Bronchial epithelial cell (primary cell): ENCODE results near the gene TPSAB1. TPM values are rescaled to one million over a fixed set of nuclear protein-coding genes. Genes with fewer than 3 reads are reported as not detected.

Experiments used
- DNase-seq: peaks from one replicate; pipeline ENCODE4 v3.0.0-alpha.2; 2010; ENCODE audit warnings: low read depth
- FAIRE-seq: peaks from 2 replicates; lab custom pipeline; 2011; peaks lifted over from hg19 to GRCh38; lab: Jason Lieb, UNC
- H3K27me3 ChIP-seq: 2 replicates; pipeline ENCODE4 v1.5.1; 2011; ENCODE audit warnings: low read length; ENCODE audit not compliant: control insufficient read depth, insufficient read depth
- H3K36me3 ChIP-seq: 2 replicates; pipeline ENCODE4 v1.5.1; 2011; ENCODE audit warnings: low read length; ENCODE audit not compliant: control insufficient read depth, insufficient read depth
- H3K4me3 ChIP-seq: 2 replicates; pipeline ENCODE4 v1.5.1; 2011; ENCODE audit warnings: mild to moderate bottlenecking, low read depth, low read length, control low read depth
- CTCF ChIP-seq: IDR thresholded peaks from 2 replicates; pipeline ENCODE4 v1.5.1; 2011; ENCODE audit warnings: mild to moderate bottlenecking, moderate library complexity, low read length, control low read depth, inconsistent platforms; ENCODE audit not compliant: insufficient read depth, severe bottlenecking
- total RNA-seq: library from RNA; depleted of rRNA; stranded (reverse); fragments of >200 nt; gene quantifications from 2 replicates; pipeline ENCODE4 v1.2.1, GENCODE V29; 2014

The TPSAB1 gene
- total RNA-seq, 1 donor from 2014 or later = not detected

- no peak for FAIRE-seq
Observed at GRCh38 chr16:1208239-1208830, 32.2 kb upstream of the TPSAB1 start.

GRCh38 chr16:1209081-1209480 lies 31.4 kb upstream of the TPSAB1 start:
- FAIRE-seq (no peak), DNase-seq (no peak)
- no peak for TF ChIP-seq CTCF
- Histone ChIP-seq H3K36me3 (no peaks in the 10 kb centered on the region), H3K27me3 (no peaks in the 10 kb centered on the region), H3K4me3 (no peak overlapping the region)

More at GRCh38 chr16:1208239-1208830, 32.2 kb upstream of the TPSAB1 start:
- H3K4me3 ChIP-seq = no peak overlapping the region
- no peak for DNase-seq
- H3K27me3 ChIP-seq = no peaks in the 10 kb centered on the region
- H3K36me3 ChIP-seq = no peaks in the 10 kb centered on the region
- no peak for TF ChIP-seq CTCF

- Histone ChIP-seq H3K4me3 (no peak overlapping the region), H3K27me3 (no peaks in the 10 kb centered on the region), H3K36me3 (no peaks in the 10 kb centered on the region)
- no peak for TF ChIP-seq CTCF
- DNase-seq (no peak), FAIRE-seq (no peak)
Observed at GRCh38 chr16:1210461-1210860, 30.0 kb upstream of the TPSAB1 start.

DNA sequence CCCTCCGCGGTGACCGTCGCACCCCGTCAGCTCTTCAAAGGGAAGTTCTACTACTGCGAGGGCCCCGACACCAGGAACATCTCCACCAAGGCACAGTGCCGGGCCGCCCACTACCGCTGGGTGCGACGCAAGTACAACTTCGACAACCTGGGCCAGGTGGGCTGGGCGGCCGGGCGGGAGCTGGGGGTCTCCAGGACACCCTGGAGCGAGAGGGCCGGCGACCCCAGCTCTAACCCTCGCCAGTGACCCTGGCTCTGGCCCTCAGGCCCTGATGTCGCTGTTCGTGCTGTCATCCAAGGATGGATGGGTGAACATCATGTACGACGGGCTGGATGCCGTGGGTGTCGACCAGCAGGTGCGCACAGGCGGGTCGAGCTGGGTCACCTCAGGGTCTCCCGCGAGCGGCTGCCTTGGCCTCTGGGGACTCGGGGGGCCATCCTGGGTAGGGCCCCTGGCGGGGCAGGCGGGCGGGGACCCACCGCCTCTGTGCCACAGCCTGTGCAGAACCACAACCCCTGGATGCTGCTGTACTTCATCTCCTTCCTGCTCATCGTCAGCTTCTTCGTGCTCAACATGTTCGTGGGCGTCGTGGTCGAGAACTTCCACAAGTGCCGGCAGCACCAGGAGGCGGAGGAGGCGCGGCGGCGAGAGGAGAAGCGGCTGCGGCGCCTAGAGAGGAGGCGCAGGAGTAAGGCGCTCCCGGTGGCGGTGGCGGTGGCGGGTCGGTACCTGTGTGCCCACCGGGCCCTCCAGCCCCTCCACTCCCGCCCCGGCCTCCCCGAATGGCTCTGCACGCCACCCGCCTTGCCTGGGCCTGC lies 28.8 kb upstream of the TPSAB1 start:
- no peak for FAIRE-seq
- H3K27me3 ChIP-seq = no peaks in the 10 kb centered on the region
- no peak for DNase-seq
- H3K4me3 ChIP-seq = no peak overlapping the region
- no peaks in the 10 kb centered on the region for H3K36me3 ChIP-seq
- TF ChIP-seq CTCF = no peak

- DNase-seq = no peak
- no peak for FAIRE-seq
- Histone ChIP-seq H3K27me3 (no peaks in the 10 kb centered on the region), H3K36me3 (no peaks in the 10 kb centered on the region), H3K4me3 (no peak overlapping the region)
- TF ChIP-seq CTCF = no peak
Observed at GRCh38 chr16:1212616-1213194, 27.8 kb upstream of the TPSAB1 start.
